Tibial artery (tissue), 4 donors: Measurements from ENCODE around the gene TSSK3.
A peak's percentile ranks its signal among the peaks of the same experiment; 100 is the strongest.
"Not testable (repeated sequence)": the region's sequence is repeated elsewhere in the genome, so short reads cannot be mapped to it uniquely, and the experiment has no call there.

Experiments
- DNase-seq, 2 donors: peaks; one replicate each; pipeline ENCODE4 v3.0.0-alpha.2; 2019
- H3K27ac ChIP-seq, 2 donors: fragments of 200-600 bp; sonication (generic) in 1 of 2; 1 replicate in 1 of 2; 2 replicates in 1 of 2; pipeline ENCODE4 v1.5.1; 2018 to 2019; ENCODE audit warnings: mild to moderate bottlenecking in 1 of 2
- H3K27me3 ChIP-seq, 2 donors: fragments of 200-600 bp; sonication (generic) in 1 of 2; one replicate each; pipeline versions ENCODE4 v1.5.1 to v1.6.0; 2016 to 2019
- H3K36me3 ChIP-seq, 3 donors: fragments of 200-600 bp; sonication (generic) in 2 of 3; one replicate each; pipeline ENCODE4 v1.5.1; 2016 to 2019; ENCODE audit warnings: mild to moderate bottlenecking in 2 of 3
- H3K4me1 ChIP-seq, 4 donors: fragments of 200-600 bp; sonication (generic) in 2 of 4; 1 replicate in 3 of 4; 2 replicates in 1 of 4; pipeline ENCODE4 v1.5.1; 2016 to 2019
- H3K4me3 ChIP-seq, 2 donors: fragments of 200-600 bp; sonication (generic) in 1 of 2; 1 replicate in 1 of 2; 2 replicates in 1 of 2; pipeline ENCODE4 v1.5.1; 2018 to 2019; ENCODE audit warnings: mild to moderate bottlenecking in 2 of 2
- H3K9me3 ChIP-seq, 3 donors: fragments of 200-600 bp; sonication (generic) in 1 of 3; one replicate each; pipeline ENCODE4 v1.5.1; 2016 to 2019
- intact Hi-C: fragments of 100-400 bp; cut with DNase I; formaldehyde crosslinking; loops from one replicate; pipeline ENCODE4 v1.15.0; 2023; ENCODE audit warnings: low total_unique reads
- TF ChIP-seq, protein P1 (sequence below), 2 experiments: fragments of 200-600 bp in 1 of 2; fragments of 450-650 bp in 1 of 2; IDR thresholded peaks; one replicate each; pipeline ENCODE4 v1.5.1; 2017 to 2019; ENCODE audit warnings: antibody characterized with exemption in 2 of 2, mild to moderate bottlenecking in 1 of 2, moderate library complexity in 1 of 2

TSSK3 gene

DNA sequence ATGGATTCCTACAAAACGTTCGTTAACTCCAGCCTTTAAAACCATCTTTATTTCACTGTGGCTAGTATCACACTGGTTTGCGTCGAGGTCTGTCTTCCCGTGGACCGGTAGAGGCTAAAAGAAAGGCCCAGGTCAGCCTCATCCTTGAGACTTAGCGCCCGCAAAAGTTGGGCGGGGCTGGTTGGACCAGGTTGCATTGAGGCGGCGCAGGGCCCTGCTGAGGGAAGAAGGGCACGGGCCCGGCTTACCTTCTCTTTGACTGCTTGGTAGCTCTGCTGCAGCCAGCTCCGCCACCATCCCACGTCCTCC lies 31.4 kb downstream of the TSSK3 start:
- peak overlapping the region; percentile 81 to 97 for H3K4me3 ChIP-seq
- no peaks in the 10 kb centered on the region for H3K9me3 ChIP-seq
- peak overlapping the region; percentile 95 to 97 for H3K27ac ChIP-seq
- peak; percentile 51 to 78 for DNase-seq
- peaks cover 25 to 36% (median 31%) of the 10 kb centered on the region in 3 donors for H3K36me3 ChIP-seq
- no peaks in the 10 kb centered on the region for H3K27me3 ChIP-seq
- TF ChIP-seq, protein P1, sequence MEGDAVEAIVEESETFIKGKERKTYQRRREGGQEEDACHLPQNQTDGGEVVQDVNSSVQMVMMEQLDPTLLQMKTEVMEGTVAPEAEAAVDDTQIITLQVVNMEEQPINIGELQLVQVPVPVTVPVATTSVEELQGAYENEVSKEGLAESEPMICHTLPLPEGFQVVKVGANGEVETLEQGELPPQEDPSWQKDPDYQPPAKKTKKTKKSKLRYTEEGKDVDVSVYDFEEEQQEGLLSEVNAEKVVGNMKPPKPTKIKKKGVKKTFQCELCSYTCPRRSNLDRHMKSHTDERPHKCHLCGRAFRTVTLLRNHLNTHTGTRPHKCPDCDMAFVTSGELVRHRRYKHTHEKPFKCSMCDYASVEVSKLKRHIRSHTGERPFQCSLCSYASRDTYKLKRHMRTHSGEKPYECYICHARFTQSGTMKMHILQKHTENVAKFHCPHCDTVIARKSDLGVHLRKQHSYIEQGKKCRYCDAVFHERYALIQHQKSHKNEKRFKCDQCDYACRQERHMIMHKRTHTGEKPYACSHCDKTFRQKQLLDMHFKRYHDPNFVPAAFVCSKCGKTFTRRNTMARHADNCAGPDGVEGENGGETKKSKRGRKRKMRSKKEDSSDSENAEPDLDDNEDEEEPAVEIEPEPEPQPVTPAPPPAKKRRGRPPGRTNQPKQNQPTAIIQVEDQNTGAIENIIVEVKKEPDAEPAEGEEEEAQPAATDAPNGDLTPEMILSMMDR (IDR thresholded peaks at IDR 0.05), result no peak
- peaks cover 0 to 43% (median 32%) of the 10 kb centered on the region in 4 donors for H3K4me1 ChIP-seq
- intact Hi-C loops, result no loop called here

DNA sequence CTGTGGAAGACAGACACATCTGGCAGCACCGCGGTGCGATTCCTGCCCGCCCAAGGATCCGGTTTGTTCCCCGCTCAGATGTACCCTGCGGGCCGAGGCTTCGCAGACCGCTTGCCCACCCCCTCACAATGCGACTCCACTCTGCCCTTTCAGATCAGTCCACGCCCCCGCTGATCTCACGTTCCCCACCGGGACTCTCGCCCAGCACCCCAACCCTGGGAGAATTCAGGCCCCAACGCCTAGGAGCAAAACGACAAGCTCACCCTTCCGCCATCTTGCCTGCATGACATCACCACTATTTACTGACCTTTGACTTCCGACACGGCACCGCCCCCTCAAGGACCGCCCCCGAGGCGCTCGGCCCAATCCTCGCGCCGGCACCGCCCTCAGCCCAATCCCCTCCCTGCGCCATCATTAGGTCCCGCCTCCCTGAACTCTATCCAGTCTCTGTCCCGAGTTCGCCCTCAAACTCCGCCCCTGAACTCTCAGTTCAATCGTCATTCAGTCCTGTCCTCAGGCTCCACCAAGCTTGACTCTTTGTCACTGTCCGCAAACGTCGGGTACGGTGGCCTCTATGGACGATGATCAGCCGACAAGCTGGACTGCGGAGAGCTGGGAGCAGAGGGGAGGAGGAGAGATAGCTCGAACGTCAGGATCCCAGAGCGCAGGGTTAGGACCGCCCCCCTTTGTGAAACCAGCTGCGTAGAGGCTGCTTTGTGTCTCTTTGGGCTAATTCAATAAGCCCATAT lies 32.0 kb downstream of the TSSK3 start, which contains the start of gene BSDC1:
Gene BSDC1, minus strand, starts transcription at position 301 of the 749 bp plus-strand sequence. Its CDS starts 27 bp downstream, at position 274.
- Histone ChIP-seq H3K36me3 (peaks cover 23 to 31% (median 26%) of the 10 kb centered on the region in 3 donors), H3K9me3 (no peaks in the 10 kb centered on the region), H3K4me1 (peaks cover 0 to 43% (median 32%) of the 10 kb centered on the region in 4 donors), H3K27ac (peak within 1 kb of the TSS; percentile 95 to 97), H3K4me3 (peak within 1 kb of the TSS; percentile 81 to 97), H3K27me3 (no peaks in the 10 kb centered on the region)
- DNase-seq, result peak; percentile 99
- TF ChIP-seq, protein P1 (IDR thresholded peaks at IDR 0.05), result no peak
- intact Hi-C loops, result no loop called here

DNA sequence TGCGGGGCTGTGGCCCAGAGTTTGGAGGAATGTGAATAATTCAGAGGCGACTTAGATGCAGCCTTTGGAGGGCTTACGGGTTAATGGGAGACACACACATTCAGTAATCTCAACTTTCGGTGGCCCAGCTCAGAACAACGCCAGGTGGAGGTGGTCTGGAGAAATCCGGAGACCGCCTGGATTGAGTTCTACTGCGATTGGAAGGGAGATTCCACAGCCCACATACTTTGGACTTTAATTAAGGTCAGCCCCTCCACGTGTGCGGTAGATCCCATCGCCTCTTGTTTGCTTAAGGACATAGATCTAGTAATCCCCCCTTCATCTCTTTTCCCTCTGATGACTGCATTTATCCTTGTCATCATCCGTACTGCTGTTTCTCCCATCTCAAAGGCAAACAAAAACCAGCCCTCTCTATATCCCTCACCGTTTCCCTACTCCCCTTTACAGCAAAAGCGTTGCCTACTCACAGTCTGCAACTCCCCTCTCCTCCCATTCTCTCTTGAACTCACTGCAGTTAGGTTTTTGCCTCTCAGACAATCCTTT lies 32.6 kb downstream of the TSSK3 start:
- intact Hi-C loops, result no loop called here
- H3K4me3 ChIP-seq, result peak overlapping the region; percentile 81 to 97
- DNase-seq, result no peak
- peak overlapping the region; percentile 95 to 97 for H3K27ac ChIP-seq
- H3K27me3 ChIP-seq, result no peaks in the 10 kb centered on the region
- peaks cover 16 to 24% (median 19%) of the 10 kb centered on the region in 3 donors for H3K36me3 ChIP-seq
- H3K9me3 ChIP-seq, result no peaks in the 10 kb centered on the region
- TF ChIP-seq, protein P1 (IDR thresholded peaks at IDR 0.05), result no peak
- H3K4me1 ChIP-seq, result peaks cover 0 to 43% (median 32%) of the 10 kb centered on the region in 4 donors

DNA sequence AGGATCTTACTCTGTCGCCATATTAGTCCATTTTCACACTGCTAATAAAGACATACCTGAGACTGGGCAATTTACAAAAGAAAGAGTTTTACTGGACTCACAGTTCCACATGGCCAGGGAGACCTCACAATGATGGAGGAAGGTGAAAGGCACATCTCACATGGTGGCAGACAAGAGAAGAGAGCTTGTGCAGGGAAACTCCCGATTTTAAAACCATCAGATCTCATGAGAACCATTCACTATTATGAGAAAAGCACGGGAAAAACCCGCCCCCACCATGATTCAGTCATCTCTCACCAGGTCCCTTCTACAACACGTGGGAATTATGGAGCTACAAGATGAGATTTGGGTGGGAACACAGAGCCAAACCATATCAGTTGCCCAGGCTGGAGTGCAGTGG lies 34.2 kb downstream of the TSSK3 start:
- H3K36me3 ChIP-seq, intact Hi-C loops, H3K4me3 ChIP-seq, DNase-seq, H3K9me3 ChIP-seq, H3K27ac ChIP-seq, H3K27me3 ChIP-seq: not testable (repeated sequence)
- peaks cover 0 to 34% (median 26%) of the 10 kb centered on the region in 4 donors for H3K4me1 ChIP-seq

DNA sequence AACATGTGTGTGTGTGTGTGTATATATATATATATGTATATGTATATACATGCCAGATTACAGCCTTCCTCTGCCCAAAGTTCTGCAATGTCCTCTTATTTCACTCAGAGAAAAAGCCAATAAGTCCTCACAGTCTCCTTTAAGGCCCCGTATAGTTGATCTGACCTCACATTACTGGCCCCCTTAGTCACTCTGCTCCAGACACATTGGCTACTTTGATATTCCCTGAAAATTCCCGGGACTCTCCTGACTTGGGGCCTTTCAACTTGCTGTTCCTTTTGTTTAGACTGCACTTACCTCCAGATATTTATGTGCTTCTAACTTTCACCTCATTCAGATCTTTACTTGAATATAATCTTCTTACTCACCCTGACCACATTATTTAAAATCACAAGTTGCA lies 36.1 kb downstream of the TSSK3 start:
- intact Hi-C loops, result no loop called here

More for the DNA sequence above, 36.1 kb downstream of the TSSK3 start:
- no peak for DNase-seq
- Histone ChIP-seq H3K36me3 (no peaks in the 10 kb centered on the region), H3K27ac (no peak overlapping the region), H3K27me3 (no peaks in the 10 kb centered on the region), H3K9me3 (no peaks in the 10 kb centered on the region), H3K4me1 (peaks cover 0 to 16% (median 7%) of the 10 kb centered on the region in 4 donors), H3K4me3 (no peak overlapping the region)
- TF ChIP-seq, protein P1 (IDR thresholded peaks at IDR 0.05), result no peak
